ENCODE measurements around the gene FUT1.

The FUT1 gene

DNA sequence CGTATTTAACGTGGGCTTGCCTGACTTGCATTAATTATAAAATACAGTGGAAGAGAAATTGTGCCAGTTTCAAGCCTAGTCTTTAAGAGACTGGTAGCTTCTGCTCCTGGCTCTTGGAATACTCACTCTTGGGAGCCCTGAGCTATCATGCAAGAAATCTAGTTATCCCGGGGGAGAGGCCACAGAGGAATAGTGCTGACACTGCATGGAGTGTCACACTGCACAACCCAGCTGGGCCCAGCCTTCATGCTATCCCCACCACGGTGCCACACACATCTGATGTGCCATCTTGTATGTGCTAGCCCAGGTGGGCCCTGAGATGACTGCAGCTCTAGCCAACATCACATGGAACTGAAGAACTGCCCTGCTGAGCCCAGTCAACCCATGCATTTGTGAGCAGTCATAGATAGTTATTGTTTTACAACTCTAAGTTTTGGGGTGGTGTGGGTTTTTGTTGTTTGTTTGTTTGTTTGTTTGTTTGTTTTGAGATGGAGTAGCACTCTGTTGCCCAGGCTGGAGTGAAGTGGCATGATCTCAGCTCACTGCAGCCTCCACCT, 41.3 kb downstream of the FUT1 start:
- no peak for DNase-seq
- Histone ChIP-seq H4K8ac (ENCODE audit: low read depth, low read length) (no peak overlapping the region), H2BK12ac (ENCODE audit: low read length) (no peak overlapping the region), H2BK120ac (ENCODE audit: insufficient read depth, low read length, poor library complexity) (no peak overlapping the region), H3K9me3 (ENCODE audit: insufficient read depth, low read depth, low read length) (peaks cover 4% of the 10 kb centered on the region), H3K4ac (ENCODE audit: low read depth, low read length) (no peak overlapping the region), H2AK5ac (ENCODE audit: low read length) (no peak overlapping the region), H3K14ac (ENCODE audit: low read length) (no peak overlapping the region), H3K36me3 (ENCODE audit: control insufficient read depth in 1 of 2, insufficient read depth in 2 of 2, low read length in 2 of 2) (no peaks in the 10 kb centered on the region), H3K4me1 (ENCODE audit: control insufficient read depth in 1 of 2, insufficient read depth in 2 of 2, low read length in 2 of 2) (peaks cover 10 to 14% of the 10 kb centered on the region in 2 experiments), H3K9ac (ENCODE audit: low read length) (no peak overlapping the region), H3K4me2 (ENCODE audit: low read length) (no peak overlapping the region), H3K23ac (ENCODE audit: low read length) (no peak overlapping the region), H3K4me3 (ENCODE audit: low read depth, low read length) (no peak overlapping the region), H2AFZ (ENCODE audit: insufficient read depth, low read length, poor library complexity) (no peak overlapping the region), H2BK5ac (ENCODE audit: low read depth, low read length, poor library complexity) (no peak overlapping the region), H4K12ac (ENCODE audit: low read depth, low read length) (no peak overlapping the region), H3K18ac (ENCODE audit: low read length) (no peak overlapping the region), H3K79me1 (ENCODE audit: low read length) (peaks cover 7% of the 10 kb centered on the region), H3K27me3 (ENCODE audit: insufficient read depth, low read length) (no peaks in the 10 kb centered on the region), H3K79me2 (ENCODE audit: control insufficient read depth, insufficient read depth, low read length, poor library complexity) (peaks cover 6% of the 10 kb centered on the region), H4K91ac (ENCODE audit: low read depth, low read length) (no peak overlapping the region), H3K27ac (ENCODE audit: low read depth, low read length) (no peak overlapping the region)
- no CpG with 5 or more reads among the region's 4 CpGs for WGBS (ENCODE audit: extremely low coverage, insufficient coverage, insufficient read length)

DNA sequence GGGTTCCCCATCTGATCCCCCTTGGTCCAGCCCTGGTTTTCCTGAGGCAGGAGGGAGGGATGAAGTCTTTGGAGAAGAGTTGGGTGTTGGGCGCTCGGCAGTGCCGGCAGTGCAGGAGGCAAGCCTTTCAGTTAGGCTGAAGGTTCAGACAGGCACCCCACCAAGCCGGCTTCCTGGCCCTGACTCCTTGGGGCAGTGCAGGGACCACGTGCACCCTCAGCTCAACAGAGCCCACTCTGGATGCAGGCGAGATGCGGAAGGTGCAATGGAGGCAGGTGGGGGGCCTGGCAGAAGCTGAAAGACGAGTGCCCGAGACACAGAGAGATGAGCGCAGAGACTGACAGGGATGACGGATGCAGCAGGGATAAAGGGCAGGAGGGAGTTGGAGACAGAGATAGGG, 44.0 kb downstream of the FUT1 start:
- no peak overlapping the region for H4K8ac ChIP-seq (ENCODE audit: low read depth, low read length)
- no peak overlapping the region for H3K14ac ChIP-seq (ENCODE audit: low read length)
- H3K4me3 ChIP-seq (ENCODE audit: low read depth, low read length) = no peak overlapping the region
- no peaks in the 10 kb centered on the region for H3K27me3 ChIP-seq (ENCODE audit: insufficient read depth, low read length)
- no peaks in the 10 kb centered on the region for H3K36me3 ChIP-seq (ENCODE audit: control insufficient read depth in 1 of 2, insufficient read depth in 2 of 2, low read length in 2 of 2)
- H3K4ac ChIP-seq (ENCODE audit: low read depth, low read length) = no peak overlapping the region
- no peak overlapping the region for H3K23ac ChIP-seq (ENCODE audit: low read length)
- no peak overlapping the region for H2AK5ac ChIP-seq (ENCODE audit: low read length)
- H3K4me2 ChIP-seq (ENCODE audit: low read length) = no peak overlapping the region
- no peak overlapping the region for H2BK12ac ChIP-seq (ENCODE audit: low read length)
- no peak overlapping the region for H3K9ac ChIP-seq (ENCODE audit: low read length)
- H2AFZ ChIP-seq (ENCODE audit: insufficient read depth, low read length, poor library complexity) = no peak overlapping the region
- no peak overlapping the region for H2BK5ac ChIP-seq (ENCODE audit: low read depth, low read length, poor library complexity)
- H3K4me1 ChIP-seq (ENCODE audit: control insufficient read depth in 1 of 2, insufficient read depth in 2 of 2, low read length in 2 of 2) = peaks cover 7% of the 10 kb centered on the region in 2 experiments
- no peak overlapping the region for H3K27ac ChIP-seq (ENCODE audit: low read depth, low read length)
- H4K12ac ChIP-seq (ENCODE audit: low read depth, low read length) = no peak overlapping the region
- WGBS (ENCODE audit: extremely low coverage, insufficient coverage, insufficient read length) = no CpG with 5 or more reads among the region's 11 CpGs
- H3K79me1 ChIP-seq (ENCODE audit: low read length) = no peaks in the 10 kb centered on the region
- no peak overlapping the region for H4K91ac ChIP-seq (ENCODE audit: low read depth, low read length)
- H3K9me3 ChIP-seq (ENCODE audit: insufficient read depth, low read depth, low read length) = peaks cover 6% of the 10 kb centered on the region
- no peak overlapping the region for H3K18ac ChIP-seq (ENCODE audit: low read length)
- no peaks in the 10 kb centered on the region for H3K79me2 ChIP-seq (ENCODE audit: control insufficient read depth, insufficient read depth, low read length, poor library complexity)
- no peak overlapping the region for H2BK120ac ChIP-seq (ENCODE audit: insufficient read depth, low read length, poor library complexity)
- DNase-seq = no peak

DNA sequence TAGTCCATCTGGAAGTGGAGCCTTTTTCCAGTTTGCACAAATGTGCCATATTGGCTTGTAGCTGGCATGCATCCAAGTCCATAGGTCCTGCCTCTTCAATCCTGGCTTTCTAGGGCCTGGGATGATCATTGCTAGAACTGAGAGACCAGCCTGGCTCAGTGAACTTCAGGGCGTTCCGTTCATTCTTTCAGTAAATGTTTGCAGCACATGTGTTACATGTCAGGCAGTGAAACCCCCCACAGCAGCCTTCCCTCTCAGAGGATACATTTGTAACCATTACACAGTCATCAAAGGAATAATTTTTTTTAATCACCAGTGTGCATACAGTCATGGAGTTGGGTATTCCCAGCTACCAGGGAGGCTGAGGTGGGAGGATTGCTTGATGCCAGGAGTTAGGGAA, 47.0 kb downstream of the FUT1 start:
- H3K18ac ChIP-seq (ENCODE audit: low read length) = no peak overlapping the region
- no peak overlapping the region for H2BK12ac ChIP-seq (ENCODE audit: low read length)
- no peak overlapping the region for H2BK120ac ChIP-seq (ENCODE audit: insufficient read depth, low read length, poor library complexity)
- no peak overlapping the region for H3K4ac ChIP-seq (ENCODE audit: low read depth, low read length)
- H2BK5ac ChIP-seq (ENCODE audit: low read depth, low read length, poor library complexity) = no peak overlapping the region
- no peak overlapping the region for H4K91ac ChIP-seq (ENCODE audit: low read depth, low read length)
- H3K4me1 ChIP-seq (ENCODE audit: control insufficient read depth in 1 of 2, insufficient read depth in 2 of 2, low read length in 2 of 2) = no peaks in the 10 kb centered on the region
- no peaks in the 10 kb centered on the region for H3K79me1 ChIP-seq (ENCODE audit: low read length)
- H3K4me3 ChIP-seq (ENCODE audit: low read depth, low read length) = no peak overlapping the region
- H3K27me3 ChIP-seq (ENCODE audit: insufficient read depth, low read length) = no peaks in the 10 kb centered on the region
- DNase-seq = no peak
- no peak overlapping the region for H3K23ac ChIP-seq (ENCODE audit: low read length)
- H2AFZ ChIP-seq (ENCODE audit: insufficient read depth, low read length, poor library complexity) = no peak overlapping the region
- no peak overlapping the region for H3K27ac ChIP-seq (ENCODE audit: low read depth, low read length)
- no CpG with 5 or more reads among the region's 2 CpGs for WGBS (ENCODE audit: extremely low coverage, insufficient coverage, insufficient read length)
- H3K4me2 ChIP-seq (ENCODE audit: low read length) = no peak overlapping the region
- H4K8ac ChIP-seq (ENCODE audit: low read depth, low read length) = no peak overlapping the region
- no peaks in the 10 kb centered on the region for H3K79me2 ChIP-seq (ENCODE audit: control insufficient read depth, insufficient read depth, low read length, poor library complexity)
- H3K14ac ChIP-seq (ENCODE audit: low read length) = no peak overlapping the region
- no peak overlapping the region for H2AK5ac ChIP-seq (ENCODE audit: low read length)
- H3K9me3 ChIP-seq (ENCODE audit: insufficient read depth, low read depth, low read length) = peaks cover 5% of the 10 kb centered on the region
- no peak overlapping the region for H4K12ac ChIP-seq (ENCODE audit: low read depth, low read length)
- no peak overlapping the region for H3K9ac ChIP-seq (ENCODE audit: low read length)
- peaks cover 0 to 3% of the 10 kb centered on the region in 2 experiments for H3K36me3 ChIP-seq (ENCODE audit: control insufficient read depth in 1 of 2, insufficient read depth in 2 of 2, low read length in 2 of 2)

DNA sequence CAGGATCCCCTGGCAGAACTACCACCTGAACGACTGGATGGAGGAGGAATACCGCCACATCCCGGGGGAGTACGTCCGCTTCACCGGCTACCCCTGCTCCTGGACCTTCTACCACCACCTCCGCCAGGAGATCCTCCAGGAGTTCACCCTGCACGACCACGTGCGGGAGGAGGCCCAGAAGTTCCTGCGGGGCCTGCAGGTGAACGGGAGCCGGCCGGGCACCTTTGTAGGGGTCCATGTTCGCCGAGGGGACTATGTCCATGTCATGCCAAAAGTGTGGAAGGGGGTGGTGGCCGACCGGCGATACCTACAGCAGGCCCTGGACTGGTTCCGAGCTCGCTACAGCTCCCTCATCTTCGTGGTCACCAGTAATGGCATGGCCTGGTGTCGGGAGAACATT, 49.1 kb downstream of the FUT1 start:
- Histone ChIP-seq H4K12ac (ENCODE audit: low read depth, low read length) (no peak overlapping the region), H3K79me2 (ENCODE audit: control insufficient read depth, insufficient read depth, low read length, poor library complexity) (no peaks in the 10 kb centered on the region), H3K27me3 (ENCODE audit: insufficient read depth, low read length) (no peaks in the 10 kb centered on the region), H2AFZ (ENCODE audit: insufficient read depth, low read length, poor library complexity) (no peak overlapping the region), H3K9me3 (ENCODE audit: insufficient read depth, low read depth, low read length) (peaks cover 3% of the 10 kb centered on the region), H3K79me1 (ENCODE audit: low read length) (no peaks in the 10 kb centered on the region), H4K91ac (ENCODE audit: low read depth, low read length) (no peak overlapping the region), H3K14ac (ENCODE audit: low read length) (no peak overlapping the region), H3K18ac (ENCODE audit: low read length) (no peak overlapping the region), H3K23ac (ENCODE audit: low read length) (no peak overlapping the region), H3K9ac (ENCODE audit: low read length) (no peak overlapping the region), H2BK5ac (ENCODE audit: low read depth, low read length, poor library complexity) (no peak overlapping the region), H2BK12ac (ENCODE audit: low read length) (no peak overlapping the region), H3K4me3 (ENCODE audit: low read depth, low read length) (no peak overlapping the region), H3K36me3 (ENCODE audit: control insufficient read depth in 1 of 2, insufficient read depth in 2 of 2, low read length in 2 of 2) (peaks cover 0 to 3% of the 10 kb centered on the region in 2 experiments), H4K8ac (ENCODE audit: low read depth, low read length) (no peak overlapping the region), H2BK120ac (ENCODE audit: insufficient read depth, low read length, poor library complexity) (no peak overlapping the region), H3K4me2 (ENCODE audit: low read length) (no peak overlapping the region), H3K27ac (ENCODE audit: low read depth, low read length) (no peak overlapping the region), H3K4ac (ENCODE audit: low read depth, low read length) (no peak overlapping the region), H3K4me1 (ENCODE audit: control insufficient read depth in 1 of 2, insufficient read depth in 2 of 2, low read length in 2 of 2) (no peaks in the 10 kb centered on the region), H2AK5ac (ENCODE audit: low read length) (no peak overlapping the region)
- no peak for DNase-seq
- WGBS (ENCODE audit: extremely low coverage, insufficient coverage, insufficient read length) = no CpG with 5 or more reads among the region's 23 CpGs
